AG04449 (cell line): Measurements from ENCODE around the gene HBEGF.

ENCODE experiments used
- CTCF ChIA-PET: fragments of 350-600 bp; formaldehyde crosslinking; extraction: SDS; loops from one replicate; lab custom pipeline; 2021; ENCODE audit warnings: antibody characterized with exemption; lab: Yijun Ruan, JAX
- POLR2A ChIA-PET: fragments of 400-600, 350-600 bp; formaldehyde crosslinking; extraction: SDS; loops from one replicate; lab custom pipeline; 2020; ENCODE audit warnings: antibody characterized with exemption, inconsistent platforms; lab: Yijun Ruan, JAX
- DNase-seq: peaks from one replicate; pipeline ENCODE4 v3.0.0-alpha.2; 2010; ENCODE audit warnings: low read depth, low spot score
- H3K4me3 ChIP-seq: 2 replicates; pipeline ENCODE4 v1.5.1; 2011; ENCODE audit warnings: low read depth, mild to moderate bottlenecking, control low read depth, low read length
- CTCF ChIP-seq: IDR thresholded peaks from one replicate; pipeline ENCODE4 v1.5.1; 2011; ENCODE audit warnings: mild to moderate bottlenecking, moderate library complexity, low read length, control low read depth, inconsistent platforms; ENCODE audit not compliant: insufficient read depth; ENCODE audit errors: missing control alignments

Gene HBEGF

GRCh38 chr5:140339636-140340035 is 6.8 kb downstream of the HBEGF start:
- ChIA-PET CTCF (interaction anchor here (4.1 to 24.4 kb wide), 2 partner anchors 12 to 93 kb away, joined by 28 to 1796 read pairs; no protein-coding TSS in a partner anchor), POLR2A (no interaction called here)
- H3K4me3 ChIP-seq = no peak overlapping the region
- no peak for TF ChIP-seq CTCF
- no peak for DNase-seq

GRCh38 chr5:140338908-140339307 is 7.5 kb downstream of the HBEGF start:
- ChIA-PET POLR2A (no interaction called here), CTCF (interaction anchor here (4.1 to 24.4 kb wide), 2 partner anchors 13 to 93 kb away, joined by 28 to 1796 read pairs; no protein-coding TSS in a partner anchor)
- no peak overlapping the region for H3K4me3 ChIP-seq
- no peak for TF ChIP-seq CTCF
- DNase-seq = no peak

- no peak overlapping the region for H3K4me3 ChIP-seq
- TF ChIP-seq CTCF = no peak
- POLR2A ChIA-PET = interaction anchor here (3.1 kb wide), 1 partner anchor 8 kb away, joined by 13 read pairs; the partner anchor contains the start of gene HBEGF
- DNase-seq = no peak
- CTCF ChIA-PET = interaction anchor here (1.1 to 24.4 kb wide), 6 partner anchors 8 to 92 kb away, joined by 3 to 1796 read pairs (median 19); partner anchors contain the start of gene HBEGF
Measured at GRCh38 chr5:140338336-140338735, 8.1 kb downstream of the HBEGF start.

GRCh38 chr5:140337880-140338279 is 8.5 kb downstream of the HBEGF start:
- POLR2A ChIA-PET = interaction anchor here (0.6 to 3.1 kb wide), 2 partner anchors 8 to 82 kb away, joined by 3 to 13 read pairs; partner anchors contain the start of gene HBEGF
- H3K4me3 ChIP-seq = no peak overlapping the region
- CTCF ChIA-PET = interaction anchor here (1.1 to 24.4 kb wide), 7 partner anchors 8 to 92 kb away, joined by 3 to 1796 read pairs (median 10); partner anchors contain the start of gene HBEGF
- DNase-seq = no peak
- TF ChIP-seq CTCF = no peak

GRCh38 chr5:140336388-140336787 is 10.0 kb downstream of the HBEGF start:
- CTCF ChIA-PET = interaction anchor here (0.5 to 24.4 kb wide), 9 partner anchors 9 to 384 kb away, joined by 3 to 1796 read pairs (median 4); partner anchors contain the start of gene HBEGF
- POLR2A ChIA-PET = interaction anchor here (1.0 to 3.1 kb wide), 2 partner anchors 10 to 13 kb away, joined by 3 to 13 read pairs; partner anchors contain the start of gene HBEGF
- no peak overlapping the region for H3K4me3 ChIP-seq
- no peak for DNase-seq
- no peak for TF ChIP-seq CTCF

- ChIA-PET CTCF (interaction anchor here (0.9 to 3.8 kb wide), 4 partner anchors 9 to 27 kb away, joined by 3 to 18 read pairs (median 4); partner anchors contain the start of gene HBEGF), POLR2A (no interaction called here)
- TF ChIP-seq CTCF = no peak
- DNase-seq = no peak
- H3K4me3 ChIP-seq = no peak overlapping the region
Measured at GRCh38 chr5:140331638-140332037, 14.8 kb downstream of the HBEGF start.
